Measurements from ENCODE around the gene KYNU. TPM values are rescaled to one million over a fixed set of nuclear protein-coding genes. Genes with fewer than 3 reads are reported as not detected.
"Not testable (repeated sequence)": the region's sequence is repeated elsewhere in the genome, so short reads cannot be mapped to it uniquely, and the experiment has no call there.

The KYNU gene
- total and polyA plus RNA-seq, 2 donors (not counting 1 experiment from before 2014, with no cell fraction given), result 0.26 to 4.6 TPM

- Histone ChIP-seq H4K20me1 (ENCODE audit: control insufficient read depth, extremely low read depth, insufficient read depth, low read length) (no peaks in the 10 kb centered on the region), H3K4me2 (ENCODE audit: extremely low read depth, insufficient read depth, low read length) (no peak overlapping the region), H3K9me3 (ENCODE audit: control insufficient read depth, insufficient read depth, low read depth, low read length) (no peaks in the 10 kb centered on the region), H3K27ac (ENCODE audit: insufficient read depth, low read length) (no peak overlapping the region), H3K4me1 (ENCODE audit: control insufficient read depth, extremely low read depth, insufficient read depth, low read length) (no peaks in the 10 kb centered on the region), H3K36me3 (ENCODE audit: control insufficient read depth, insufficient read depth, low read length) (no peaks in the 10 kb centered on the region), H3K79me2 (ENCODE audit: control insufficient read depth, insufficient read depth, low read length) (no peaks in the 10 kb centered on the region), H3K27me3 (ENCODE audit: control insufficient read depth, insufficient read depth, low read length) (no peaks in the 10 kb centered on the region), H3K4me3 (replicated peaks in 1 of 4; ENCODE audit: control extremely low read depth in 1 of 4, insufficient read depth in 1 of 4, low read depth in 3 of 4, low read length in 4 of 4) (no peak overlapping the region), H3K9ac (ENCODE audit: insufficient read depth, low read length) (no peak overlapping the region), H2AFZ (ENCODE audit: low read length) (no peak overlapping the region)
- DNase-seq (ENCODE audit: low read depth in 2 of 2), result no peak
- no peak for TF ChIP-seq EZH2 (IDR thresholded peaks at IDR 0.05; ENCODE audit: low read length, missing control alignments)
- no peak for TF ChIP-seq CTCF (conservative IDR thresholded peaks at IDR 0.05 in 1 of 2, IDR thresholded peaks at IDR 0.05 in 1 of 2; ENCODE audit: low read depth in 1 of 2, low read length in 2 of 2)
These were observed 15.8 kb downstream of the KYNU start for GRCh38 chr2:142893241-142893640.

GRCh38 chr2:142897807-142898206, 20.3 kb downstream of the KYNU start:
- no peaks in the 10 kb centered on the region for H4K20me1 ChIP-seq (ENCODE audit: control insufficient read depth, extremely low read depth, insufficient read depth, low read length)
- TF ChIP-seq EZH2 (IDR thresholded peaks at IDR 0.05; ENCODE audit: low read length, missing control alignments), result no peak
- no peak for TF ChIP-seq CTCF (conservative IDR thresholded peaks at IDR 0.05 in 1 of 2, IDR thresholded peaks at IDR 0.05 in 1 of 2; ENCODE audit: low read depth in 1 of 2, low read length in 2 of 2)
- no peak overlapping the region for H3K4me2 ChIP-seq (ENCODE audit: extremely low read depth, insufficient read depth, low read length)
- H3K4me3 ChIP-seq (replicated peaks in 1 of 4; ENCODE audit: control extremely low read depth in 1 of 4, insufficient read depth in 1 of 4, low read depth in 3 of 4, low read length in 4 of 4), result no peak overlapping the region
- no peaks in the 10 kb centered on the region for H3K9me3 ChIP-seq (ENCODE audit: control insufficient read depth, insufficient read depth, low read depth, low read length)
- H3K36me3 ChIP-seq (ENCODE audit: control insufficient read depth, insufficient read depth, low read length), result no peaks in the 10 kb centered on the region
- no peaks in the 10 kb centered on the region for H3K79me2 ChIP-seq (ENCODE audit: control insufficient read depth, insufficient read depth, low read length)
- no peak overlapping the region for H3K9ac ChIP-seq (ENCODE audit: insufficient read depth, low read length)
- H3K27ac ChIP-seq (ENCODE audit: insufficient read depth, low read length), result no peak overlapping the region
- no peak overlapping the region for H2AFZ ChIP-seq (ENCODE audit: low read length)
- H3K4me1 ChIP-seq (ENCODE audit: control insufficient read depth, extremely low read depth, insufficient read depth, low read length), result no peaks in the 10 kb centered on the region
- no peak for DNase-seq (ENCODE audit: low read depth in 2 of 2)
- H3K27me3 ChIP-seq (ENCODE audit: control insufficient read depth, insufficient read depth, low read length), result no peaks in the 10 kb centered on the region

- H3K79me2 ChIP-seq (ENCODE audit: control insufficient read depth, insufficient read depth, low read length); DNase-seq (ENCODE audit: low read depth in 2 of 2); H3K4me2 ChIP-seq (ENCODE audit: extremely low read depth, insufficient read depth, low read length); H3K4me3 ChIP-seq (replicated peaks in 1 of 4; ENCODE audit: control extremely low read depth in 1 of 4, insufficient read depth in 1 of 4, low read depth in 3 of 4, low read length in 4 of 4); H2AFZ ChIP-seq (ENCODE audit: low read length); H3K4me1 ChIP-seq (ENCODE audit: control insufficient read depth, extremely low read depth, insufficient read depth, low read length); H3K27me3 ChIP-seq (ENCODE audit: control insufficient read depth, insufficient read depth, low read length); H3K9me3 ChIP-seq (ENCODE audit: control insufficient read depth, insufficient read depth, low read depth, low read length); H3K36me3 ChIP-seq (ENCODE audit: control insufficient read depth, insufficient read depth, low read length); H4K20me1 ChIP-seq (ENCODE audit: control insufficient read depth, extremely low read depth, insufficient read depth, low read length); H3K27ac ChIP-seq (ENCODE audit: insufficient read depth, low read length); H3K9ac ChIP-seq (ENCODE audit: insufficient read depth, low read length): not testable (repeated sequence)
These were observed 22.9 kb downstream of the KYNU start for GRCh38 chr2:142900327-142900726.

Measured in fibroblast of lung (primary cell).